ENCODE results near the gene BCL2L1. TPM values are rescaled to one million over a fixed set of nuclear protein-coding genes. Genes with fewer than 3 reads are reported as not detected.

Gene BCL2L1
- total and polyA plus RNA-seq, 10 of the 15 experiments (the other 5 are each of a cell fraction or from before 2014, with no cell fraction given), result 0.63 to 67.7 (median 43.6) TPM

DNA sequence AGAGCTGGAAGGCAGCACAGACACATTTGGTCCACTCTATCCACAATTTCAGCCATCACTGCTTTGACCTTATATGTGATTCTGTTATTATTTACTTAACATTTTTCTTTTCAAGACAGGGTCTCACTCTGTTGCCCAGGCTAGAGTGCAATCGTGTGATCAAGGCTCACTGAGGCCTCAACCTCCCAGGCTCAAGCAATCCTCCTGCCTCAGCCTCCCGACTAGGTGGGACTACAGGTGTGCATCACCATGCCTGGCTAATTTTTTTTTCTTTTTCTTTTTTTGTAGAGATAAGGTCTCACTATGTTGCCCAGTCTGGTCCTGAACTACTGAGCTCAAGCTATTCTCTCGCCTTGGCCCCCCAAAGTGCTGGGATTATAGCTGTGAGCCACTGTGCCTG is 40.3 kb downstream of the BCL2L1 start:
- in situ Hi-C loops (cut with MboI), result no loop called here
- TF ChIP-seq MTA3 (IDR thresholded peaks at IDR 0.05; ENCODE audit: borderline replicate concordance, low read length) (no peak), NR2C2 (IDR thresholded peaks at IDR 0.05; ENCODE audit: borderline replicate concordance, control insufficient read depth, insufficient read length, low read depth) (no peak), TAF1 (IDR thresholded peaks at IDR 0.05; ENCODE audit: borderline replicate concordance, low read depth, low read length) (no peak), FOS (IDR thresholded peaks at IDR 0.05; ENCODE audit: borderline replicate concordance, extremely low read depth, insufficient read length) (no peak)
- TF ChIP-seq, protein P1, sequence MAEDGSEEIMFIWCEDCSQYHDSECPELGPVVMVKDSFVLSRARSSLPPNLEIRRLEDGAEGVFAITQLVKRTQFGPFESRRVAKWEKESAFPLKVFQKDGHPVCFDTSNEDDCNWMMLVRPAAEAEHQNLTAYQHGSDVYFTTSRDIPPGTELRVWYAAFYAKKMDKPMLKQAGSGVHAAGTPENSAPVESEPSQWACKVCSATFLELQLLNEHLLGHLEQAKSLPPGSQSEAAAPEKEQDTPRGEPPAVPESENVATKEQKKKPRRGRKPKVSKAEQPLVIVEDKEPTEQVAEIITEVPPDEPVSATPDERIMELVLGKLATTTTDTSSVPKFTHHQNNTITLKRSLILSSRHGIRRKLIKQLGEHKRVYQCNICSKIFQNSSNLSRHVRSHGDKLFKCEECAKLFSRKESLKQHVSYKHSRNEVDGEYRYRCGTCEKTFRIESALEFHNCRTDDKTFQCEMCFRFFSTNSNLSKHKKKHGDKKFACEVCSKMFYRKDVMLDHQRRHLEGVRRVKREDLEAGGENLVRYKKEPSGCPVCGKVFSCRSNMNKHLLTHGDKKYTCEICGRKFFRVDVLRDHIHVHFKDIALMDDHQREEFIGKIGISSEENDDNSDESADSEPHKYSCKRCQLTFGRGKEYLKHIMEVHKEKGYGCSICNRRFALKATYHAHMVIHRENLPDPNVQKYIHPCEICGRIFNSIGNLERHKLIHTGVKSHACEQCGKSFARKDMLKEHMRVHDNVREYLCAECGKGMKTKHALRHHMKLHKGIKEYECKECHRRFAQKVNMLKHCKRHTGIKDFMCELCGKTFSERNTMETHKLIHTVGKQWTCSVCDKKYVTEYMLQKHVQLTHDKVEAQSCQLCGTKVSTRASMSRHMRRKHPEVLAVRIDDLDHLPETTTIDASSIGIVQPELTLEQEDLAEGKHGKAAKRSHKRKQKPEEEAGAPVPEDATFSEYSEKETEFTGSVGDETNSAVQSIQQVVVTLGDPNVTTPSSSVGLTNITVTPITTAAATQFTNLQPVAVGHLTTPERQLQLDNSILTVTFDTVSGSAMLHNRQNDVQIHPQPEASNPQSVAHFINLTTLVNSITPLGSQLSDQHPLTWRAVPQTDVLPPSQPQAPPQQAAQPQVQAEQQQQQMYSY (CRISPR knock-in tag; IDR thresholded peaks at IDR 0.05), result no peak
- ATAC-seq, result no peak
- no peaks in the 10 kb centered on the region for H3K9me3 ChIP-seq (replicated peaks; ENCODE audit: control insufficient read depth, insufficient read depth, low read length)
- no peaks in the 10 kb centered on the region for H4K20me1 ChIP-seq (ENCODE audit: control insufficient read depth, insufficient read depth)
- H3K27ac ChIP-seq (ENCODE audit: control insufficient read depth, insufficient read depth), result no peak overlapping the region
- H3K9ac ChIP-seq (ENCODE audit: control insufficient read depth, insufficient read depth, low read length), result no peak overlapping the region
- POLR2A ChIA-PET, result interaction anchor here (1.6 kb wide), 3 partner anchors 11 to 40 kb away, joined by 6 read pairs; partner anchors contain the start of gene BCL2L1
- peaks cover 32% of the 10 kb centered on the region for H3K4me1 ChIP-seq (ENCODE audit: control insufficient read depth, insufficient read depth, low read length)
- no TSS peak for BruUV-seq (replicated peaks)
- SMC1A ChIA-PET (ENCODE audit: uncharacterized antibody, unreplicated experiment), result interaction anchor here (0.7 to 5.9 kb wide), 4 partner anchors 9 to 38 kb away, joined by 3 to 146 read pairs (median 23); partner anchors contain the start of gene BCL2L1
- peaks cover 4 to 21% of the 10 kb centered on the region in 2 experiments for H3K36me3 ChIP-seq (ENCODE audit: control insufficient read depth in 2 of 2, insufficient read depth in 2 of 2, low read length in 1 of 2)
- no peak overlapping the region for H3K4me2 ChIP-seq (ENCODE audit: control insufficient read depth, insufficient read depth)
- no peak for FAIRE-seq
- CTCF ChIA-PET, result interaction anchor here (1.0 to 7.8 kb wide), 3 partner anchors 9 to 38 kb away, joined by 3 to 141 read pairs (median 52); partner anchors contain the start of gene BCL2L1
- H2AFZ ChIP-seq (ENCODE audit: control insufficient read depth, low read depth, low read length), result no peak overlapping the region
- H3K79me2 ChIP-seq (ENCODE audit: control insufficient read depth, insufficient read depth, low read length), result peaks cover 33% of the 10 kb centered on the region
- no peaks in the 10 kb centered on the region for H3K27me3 ChIP-seq (replicated peaks in 1 of 2; ENCODE audit: control insufficient read depth in 2 of 2, insufficient read depth in 2 of 2, low read length in 1 of 2)
- intact Hi-C loops (cut with micrococcal nuclease; ENCODE audit: unreplicated experiment), result no loop called here
- RAD21 ChIA-PET (ENCODE audit: unreplicated experiment), result interaction anchor here (1.4 to 1.9 kb wide), 3 partner anchors 20 to 41 kb away, joined by 4 to 5 read pairs (median 4); no protein-coding TSS in a partner anchor
- DNase-seq (ENCODE audit: low read depth, low spot score), result no peak
- WGBS (ENCODE audit: insufficient coverage, insufficient replicate concordance, low lambda C conversion rate, missing lambda C conversion rate), result 85% methylated on average over 3 of the region's 3 CpGs
- no peak overlapping the region for H3K4me3 ChIP-seq
